ENCODE data around the gene KCTD16. TPM values are rescaled to one million over a fixed set of nuclear protein-coding genes. Genes with fewer than 3 reads are reported as not detected.

Gene KCTD16
- total RNA-seq, 1 donor from 2014 or later: 0.64 TPM

GRCh38 chr5:144126707-144127106 is 44.0 kb upstream of the KCTD16 start:
- Histone ChIP-seq H3K27me3 (no peaks in the 10 kb centered on the region), H3K4me3 (no peak overlapping the region), H3K27ac (no peak overlapping the region), H3K36me3 (no peaks in the 10 kb centered on the region), H3K4me1 (no peaks in the 10 kb centered on the region), H3K9me3 (no peaks in the 10 kb centered on the region)
- DNase-seq (ENCODE audit: low spot score in 2 of 2): no peak
- TF ChIP-seq CTCF (IDR thresholded peaks at IDR 0.05): no peak
- intact Hi-C loops (cut with DNase I): no loop called here

- H3K4me3 ChIP-seq: no peak overlapping the region
- no peak for DNase-seq (ENCODE audit: low spot score in 2 of 2)
- no peaks in the 10 kb centered on the region for H3K27me3 ChIP-seq
- no peaks in the 10 kb centered on the region for H3K36me3 ChIP-seq
- intact Hi-C loops (cut with DNase I): no loop called here
- no peak for TF ChIP-seq CTCF (IDR thresholded peaks at IDR 0.05)
- no peak overlapping the region for H3K27ac ChIP-seq
- H3K4me1 ChIP-seq: no peaks in the 10 kb centered on the region
- no peaks in the 10 kb centered on the region for H3K9me3 ChIP-seq
Measured at GRCh38 chr5:144128844-144129243, 41.8 kb upstream of the KCTD16 start.

DNA sequence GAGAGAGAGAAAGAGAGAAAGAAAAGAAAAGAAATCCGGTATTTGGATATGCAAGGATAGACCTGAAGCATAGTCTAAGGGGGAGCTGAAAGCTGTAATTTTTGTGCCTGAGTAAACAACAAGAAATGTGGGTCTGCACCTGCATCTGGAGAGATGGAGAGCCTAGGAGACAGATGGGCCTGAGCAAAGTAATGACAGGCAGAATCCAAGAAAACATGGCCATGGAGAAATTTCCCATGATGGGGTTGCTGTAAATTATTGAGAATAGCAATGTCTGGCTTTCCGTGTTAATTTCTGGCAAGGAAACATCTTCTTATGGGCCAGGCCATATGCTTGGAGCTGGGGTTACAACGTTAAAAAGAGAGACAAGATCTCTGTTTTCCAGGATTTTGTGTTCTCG is 40.4 kb upstream of the KCTD16 start:
- intact Hi-C loops (cut with DNase I): no loop called here

GRCh38 chr5:144131261-144131660 is 39.4 kb upstream of the KCTD16 start:
- Histone ChIP-seq H3K4me1 (no peaks in the 10 kb centered on the region), H3K36me3 (no peaks in the 10 kb centered on the region), H3K4me3 (no peak overlapping the region), H3K27ac (no peak overlapping the region), H3K9me3 (no peaks in the 10 kb centered on the region), H3K27me3 (no peaks in the 10 kb centered on the region)
- intact Hi-C loops (cut with DNase I): no loop called here
- DNase-seq (ENCODE audit: low spot score in 2 of 2): no peak
- TF ChIP-seq CTCF (IDR thresholded peaks at IDR 0.05): no peak

More for the DNA sequence above, 40.4 kb upstream of the KCTD16 start:
- Histone ChIP-seq H3K4me1 (no peaks in the 10 kb centered on the region), H3K27ac (no peak overlapping the region), H3K36me3 (no peaks in the 10 kb centered on the region), H3K4me3 (no peak overlapping the region), H3K9me3 (no peaks in the 10 kb centered on the region), H3K27me3 (no peaks in the 10 kb centered on the region)
- TF ChIP-seq CTCF (IDR thresholded peaks at IDR 0.05): no peak
- DNase-seq (ENCODE audit: low spot score in 2 of 2): no peak

DNA sequence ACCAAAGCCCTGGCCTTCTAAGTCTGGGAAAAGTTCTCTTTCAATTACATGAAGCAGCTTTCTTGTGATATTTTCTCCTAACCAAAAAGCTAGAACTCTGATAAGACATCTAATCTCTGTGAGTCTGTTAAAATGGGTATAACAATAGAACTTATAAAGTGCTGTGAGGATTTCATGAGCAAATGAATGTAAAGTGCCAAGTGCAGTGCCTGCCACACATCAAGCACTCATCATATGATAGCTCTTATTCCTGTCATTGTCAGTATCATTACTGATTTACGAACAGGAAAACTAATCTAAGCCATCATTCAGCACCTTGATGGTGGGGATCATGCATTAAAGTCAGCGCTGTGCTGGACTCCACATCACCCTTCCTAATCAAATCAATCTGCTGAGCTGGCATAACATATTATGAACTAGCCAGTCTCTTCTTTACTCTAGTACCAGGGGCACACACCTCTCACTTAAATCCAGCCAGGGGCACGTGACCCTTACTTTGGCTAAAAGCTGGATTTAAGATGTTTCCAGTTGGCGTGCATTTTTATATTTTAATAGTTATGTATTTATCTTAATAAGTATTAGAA is 37.5 kb upstream of the KCTD16 start:
- Histone ChIP-seq H3K27me3 (no peaks in the 10 kb centered on the region), H3K9me3 (no peaks in the 10 kb centered on the region), H3K27ac (no peak overlapping the region), H3K4me3 (no peak overlapping the region), H3K4me1 (no peaks in the 10 kb centered on the region), H3K36me3 (no peaks in the 10 kb centered on the region)
- DNase-seq (ENCODE audit: low spot score in 2 of 2): no peak
- intact Hi-C loops (cut with DNase I): no loop called here
- TF ChIP-seq CTCF (IDR thresholded peaks at IDR 0.05): no peak
